HFFc6 (cell line): ENCODE results near the gene CILP2. TPM values are rescaled to one million over a fixed set of nuclear protein-coding genes. Genes with fewer than 3 reads are reported as not detected.

ENCODE experiments used
- DNase-seq: peaks from one replicate; pipeline ENCODE4 v3.0.0-alpha.2; 2018
- H3K27ac Mint-ChIP-seq: 2 replicates; pipeline ENCODE4 v1.8.0; 2020; ENCODE audit warnings: mild to moderate bottlenecking, mixed read lengths
- H3K27me3 Mint-ChIP-seq: 2 replicates; pipeline ENCODE4 v1.8.0; 2021; ENCODE audit warnings: mild to moderate bottlenecking, moderate library complexity, mixed read lengths; ENCODE audit not compliant: insufficient read depth
- H3K36me3 Mint-ChIP-seq: 2 replicates; pipeline ENCODE4 v1.8.0; 2021; ENCODE audit warnings: low read depth, mixed read lengths
- H3K4me1 Mint-ChIP-seq: 2 replicates; pipeline ENCODE4 v1.8.0; 2020; ENCODE audit warnings: low read depth, mixed read lengths
- H3K4me3 Mint-ChIP-seq: 2 replicates; pipeline ENCODE4 v1.8.0; 2020; ENCODE audit warnings: mild to moderate bottlenecking, moderate library complexity, mixed read lengths
- H3K9me3 Mint-ChIP-seq: 2 replicates; pipeline ENCODE4 v1.8.0; 2020; ENCODE audit warnings: mild to moderate bottlenecking, mixed read lengths
- CTCF ChIP-seq: fragments of 200-600 bp; sonication (generic); IDR thresholded peaks from 2 replicates; pipeline ENCODE4 v1.5.0; 2021; ENCODE audit warnings: antibody characterized with exemption, mild to moderate bottlenecking
- long read RNA-seq: library from polyadenylated mRNA; unstranded; transcript quantifications from one replicate; pipeline ENCODE4 v2.0.0, GENCODE V29; 2019
- total RNA-seq, 6 experiments: library from RNA; stranded (reverse); fragmentation: NEBNext Ultra II Directional; extraction: Animal tissue kit (Norgen Biotek cat#: 25700); gene quantifications; 2 replicates in 1 of 6; 3 replicates in 5 of 6; pipeline ENCODE4 v1.2.3, GENCODE V29; 2021

Gene CILP2
- under 1 TPM; 0.09 to 0.28 (median 0.15) TPM for total RNA-seq
- long read RNA-seq: 0 reads

DNA sequence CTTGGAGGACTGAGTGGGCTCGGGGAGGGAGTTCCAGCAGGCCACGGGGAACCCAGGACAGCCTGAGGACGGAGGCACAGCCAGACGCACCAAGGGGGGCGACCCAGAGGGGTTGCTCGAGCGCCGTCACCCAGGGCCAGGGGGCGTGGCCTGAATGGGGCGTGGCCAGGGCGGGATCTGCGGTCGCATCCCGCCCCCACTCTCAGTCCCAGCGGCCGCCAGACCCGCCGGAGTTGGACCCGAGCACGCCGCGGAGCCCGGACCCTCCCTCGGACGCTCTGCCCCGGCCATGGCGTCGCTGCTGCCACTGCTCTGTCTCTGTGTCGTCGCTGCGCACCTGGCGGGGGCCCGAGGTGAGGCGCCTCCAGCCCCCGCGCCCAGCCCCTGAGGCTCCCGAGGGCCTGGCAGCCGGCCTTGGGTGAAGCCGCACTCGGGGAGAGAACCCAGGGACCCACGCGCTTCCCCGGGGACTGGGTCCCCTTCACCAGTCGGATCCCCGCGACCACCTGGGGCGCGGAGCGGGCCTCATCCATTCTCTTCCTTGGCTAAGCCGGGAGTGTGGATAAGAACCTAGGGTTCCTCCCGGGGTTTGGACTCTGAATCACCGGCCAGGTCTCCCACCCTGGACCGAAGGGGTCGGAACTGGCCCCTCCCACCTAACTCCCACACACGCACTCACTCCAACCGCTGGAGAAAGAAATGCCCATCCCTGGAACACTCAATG is at the start of gene CILP2:
CILP2 (plus strand) TSS at position 205 of the 724 bp plus-strand sequence; CDS start at position 290, 85 bp downstream.
- no peaks in the 10 kb centered on the region for H3K36me3 Mint-ChIP-seq
- no peak for DNase-seq
- H3K9me3 Mint-ChIP-seq: no peaks in the 10 kb centered on the region
- no peak within 1 kb of the TSS for H3K27ac Mint-ChIP-seq
- peaks cover 11% of the 10 kb centered on the region for H3K27me3 Mint-ChIP-seq
- H3K4me3 Mint-ChIP-seq: no peak within 1 kb of the TSS
- H3K4me1 Mint-ChIP-seq: no peaks in the 10 kb centered on the region
- no peak for TF ChIP-seq CTCF

DNA sequence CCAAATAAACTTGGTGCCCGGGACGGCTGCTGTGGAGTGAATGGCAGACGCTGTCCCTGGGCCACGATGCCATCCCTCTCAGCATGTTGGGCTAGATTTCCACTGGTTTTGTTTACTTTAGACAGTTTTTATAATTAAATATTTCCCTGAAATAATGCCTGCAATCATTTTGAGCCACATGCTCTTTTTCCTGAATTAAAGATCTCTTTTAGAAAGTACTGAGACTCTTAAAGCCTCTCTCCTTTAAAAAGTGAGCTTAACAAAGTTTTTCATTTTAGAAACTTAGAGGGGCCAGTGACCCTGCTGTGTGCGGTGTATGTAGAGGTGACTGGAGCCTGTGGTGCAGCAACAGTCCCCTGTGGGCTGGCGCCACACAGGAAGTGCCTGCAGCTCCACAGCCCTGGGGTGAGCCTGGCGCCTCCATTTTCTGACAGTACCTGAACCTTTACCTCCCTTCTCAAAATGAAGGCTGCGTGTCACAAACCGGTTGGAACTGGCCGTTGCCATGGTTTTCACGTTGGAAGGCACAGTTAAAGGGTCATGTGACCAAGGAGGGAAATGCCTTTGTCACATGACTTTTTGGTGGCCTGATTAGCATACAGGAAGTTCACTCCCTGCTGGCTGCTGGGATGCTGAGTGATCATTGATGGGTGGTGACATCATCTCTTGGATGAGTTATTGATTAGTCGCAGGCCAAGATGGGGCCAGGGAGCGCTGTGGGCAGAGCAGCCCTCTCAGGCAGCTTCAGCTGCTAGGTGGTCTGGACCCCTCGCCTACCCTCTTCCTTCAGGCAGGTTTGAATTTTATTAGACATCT is 49.0 kb upstream of the CILP2 start:
- H3K36me3 Mint-ChIP-seq: no peaks in the 10 kb centered on the region
- peak overlapping the region; percentile 77 for H3K4me3 Mint-ChIP-seq
- DNase-seq: peak; percentile 97
- no peak for TF ChIP-seq CTCF
- H3K9me3 Mint-ChIP-seq: no peaks in the 10 kb centered on the region
- H3K4me1 Mint-ChIP-seq: peaks cover 59% of the 10 kb centered on the region
- H3K27ac Mint-ChIP-seq: peak overlapping the region; percentile 98
- H3K27me3 Mint-ChIP-seq: peaks cover 1% of the 10 kb centered on the region; the same call in 1 of the 2 replicates

DNA sequence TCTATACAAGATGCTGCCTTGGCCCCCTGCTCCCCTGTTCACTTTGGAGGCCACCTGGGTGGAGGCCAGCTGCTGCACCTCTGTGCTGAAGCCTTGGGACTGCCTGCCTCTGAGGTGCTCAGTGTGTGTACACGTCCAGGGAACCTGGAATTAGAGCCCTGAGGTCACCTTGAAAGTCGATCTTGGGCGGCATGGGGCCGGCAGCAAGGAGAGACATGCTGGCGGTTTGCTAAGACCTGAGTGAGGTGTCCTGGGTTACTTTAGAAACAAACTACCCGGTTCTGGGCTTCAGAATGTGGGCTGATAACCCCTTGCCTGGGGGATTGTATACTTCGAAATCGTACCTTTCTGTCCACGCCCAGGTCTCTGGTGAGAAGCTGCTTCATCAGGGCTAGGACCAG is 48.3 kb upstream of the CILP2 start:
- peaks cover 56% of the 10 kb centered on the region for H3K4me1 Mint-ChIP-seq
- no peak for TF ChIP-seq CTCF
- peak overlapping the region; percentile 98 for H3K27ac Mint-ChIP-seq
- no peaks in the 10 kb centered on the region for H3K36me3 Mint-ChIP-seq
- H3K9me3 Mint-ChIP-seq: no peaks in the 10 kb centered on the region
- DNase-seq: no peak
- H3K4me3 Mint-ChIP-seq: peak overlapping the region; percentile 77
- peaks cover 1% of the 10 kb centered on the region; the same call in 1 of the 2 replicates for H3K27me3 Mint-ChIP-seq

DNA sequence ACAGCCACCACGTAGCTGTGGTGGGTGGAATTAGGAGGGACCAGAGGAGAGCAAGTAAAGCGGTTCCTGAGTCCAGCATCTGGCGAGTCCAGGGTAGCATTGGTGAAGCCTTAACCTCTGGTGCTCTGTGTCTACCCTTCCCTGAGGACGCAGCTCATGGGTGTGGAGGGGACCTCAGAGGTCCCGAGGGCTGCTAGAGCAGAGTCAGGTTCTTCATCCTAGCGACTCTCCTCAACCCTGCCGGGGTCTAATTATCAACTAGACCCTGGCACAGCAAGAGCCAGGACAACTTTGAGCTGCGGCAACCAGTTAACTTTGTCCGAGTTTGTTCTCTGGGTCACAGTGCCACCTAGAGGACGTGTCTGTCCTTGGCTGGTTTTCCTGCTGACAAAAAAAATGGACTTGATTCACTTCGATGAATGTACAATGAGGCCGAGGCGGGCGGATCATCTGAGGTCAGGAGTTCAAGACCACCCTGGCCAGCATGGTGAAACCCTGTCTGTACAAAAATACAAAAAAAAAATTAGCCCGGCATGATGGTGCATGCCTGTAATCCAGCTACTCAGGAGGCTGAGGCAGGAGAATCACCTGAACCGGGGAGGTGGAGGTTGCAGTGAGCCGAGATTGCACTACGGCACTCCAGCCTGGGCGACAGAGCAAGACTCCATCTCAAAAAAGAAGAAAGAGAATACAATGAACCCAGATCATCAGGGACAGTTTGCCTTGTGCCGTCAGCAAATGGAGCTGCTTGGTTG is 47.7 kb upstream of the CILP2 start:
- DNase-seq: peak; percentile 75
- Mint-ChIP-seq H3K4me1 (peaks cover 50% of the 10 kb centered on the region), H3K27me3 (peaks cover 1% of the 10 kb centered on the region; the same call in 1 of the 2 replicates), H3K36me3 (no peaks in the 10 kb centered on the region), H3K4me3 (peak overlapping the region; percentile 77), H3K9me3 (no peaks in the 10 kb centered on the region), H3K27ac (peak overlapping the region; percentile 98)
- peak; percentile 93 for TF ChIP-seq CTCF

DNA sequence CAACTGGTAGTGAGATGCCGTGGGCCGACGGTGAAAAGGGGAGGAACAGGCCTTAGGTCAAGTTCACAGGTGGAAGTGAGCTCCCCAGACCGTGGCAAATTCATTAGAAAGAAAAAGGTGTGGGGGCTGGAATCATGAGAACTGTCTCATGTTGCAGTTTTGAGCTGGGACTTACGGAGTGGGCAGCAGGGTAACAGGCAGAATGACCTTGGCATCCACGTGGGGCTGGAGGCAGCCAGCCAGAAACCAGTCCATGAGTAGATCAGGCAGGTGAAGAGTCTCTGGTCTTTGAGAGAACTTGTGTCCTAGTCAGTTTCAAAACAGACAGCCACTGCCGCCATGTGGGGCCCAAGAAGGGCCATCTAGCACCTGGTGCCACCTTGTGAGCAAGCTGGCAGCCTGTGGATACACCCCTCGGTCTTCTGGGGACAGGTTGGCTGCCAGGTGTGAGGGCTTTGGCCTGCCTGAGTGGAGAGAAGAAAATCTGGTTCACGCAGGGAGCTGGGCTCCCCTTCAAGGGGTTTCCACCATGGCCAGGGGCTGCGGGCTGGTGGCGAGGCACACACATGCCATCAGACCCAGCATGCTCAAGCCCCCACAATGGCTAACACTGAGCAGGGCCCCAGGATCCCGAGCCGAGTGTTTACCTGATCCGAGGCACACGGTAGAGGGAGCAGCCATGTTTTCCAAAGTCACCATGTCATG is 46.6 kb upstream of the CILP2 start:
- H3K4me3 Mint-ChIP-seq: no peak overlapping the region
- no peaks in the 10 kb centered on the region for H3K9me3 Mint-ChIP-seq
- peaks cover 1% of the 10 kb centered on the region; the same call in 1 of the 2 replicates for H3K27me3 Mint-ChIP-seq
- no peak for DNase-seq
- no peaks in the 10 kb centered on the region for H3K36me3 Mint-ChIP-seq
- H3K27ac Mint-ChIP-seq: peak overlapping the region; percentile 34
- TF ChIP-seq CTCF: no peak
- H3K4me1 Mint-ChIP-seq: peaks cover 39% of the 10 kb centered on the region
